Measurements from ENCODE around the gene THPO.

Gene THPO

DNA sequence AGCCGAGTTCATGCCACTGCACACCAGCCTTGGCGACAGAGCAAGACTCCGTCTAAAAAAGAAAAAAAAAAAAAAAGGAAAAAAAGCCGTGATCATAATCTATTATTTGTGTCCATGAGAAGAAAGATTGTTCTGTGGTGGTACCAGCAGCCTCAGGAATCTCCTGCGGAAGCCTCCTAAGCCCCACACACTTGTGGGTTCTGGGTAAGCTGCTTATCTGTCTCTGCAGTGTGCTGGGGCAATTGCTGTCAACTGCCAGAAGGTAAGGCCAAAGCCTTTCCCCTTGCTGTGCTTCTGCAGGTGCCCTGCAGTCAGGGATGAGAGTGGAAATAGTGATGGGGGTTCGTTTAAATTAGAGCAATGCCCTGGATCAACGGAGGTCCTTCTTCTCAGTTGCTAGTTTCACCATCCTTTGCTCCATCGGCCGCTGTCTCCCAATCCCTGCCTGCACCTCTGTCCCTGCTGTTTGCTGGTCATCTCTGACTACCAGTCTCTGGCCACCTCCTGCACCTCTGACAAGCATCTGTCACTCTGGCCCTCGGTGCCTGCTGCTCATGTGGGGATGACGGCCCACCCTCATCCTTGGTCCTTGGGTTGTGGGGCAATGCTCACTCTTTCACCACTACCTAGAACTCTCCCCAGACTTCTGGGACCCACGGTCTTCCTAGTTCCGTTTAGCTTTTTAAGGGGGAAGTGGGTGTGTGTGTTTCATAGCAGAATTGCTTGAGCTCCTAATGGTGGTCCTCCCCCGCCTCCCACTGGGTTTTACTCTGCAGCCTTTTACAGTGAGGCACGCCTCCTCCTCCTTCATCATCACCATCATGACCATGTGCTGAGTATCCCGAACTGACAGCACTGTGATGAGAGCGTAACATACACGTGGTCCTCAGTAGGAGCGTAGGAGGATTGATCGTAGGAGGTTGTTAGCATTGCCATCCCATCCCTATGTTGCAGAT lies 27.3 kb upstream of the THPO start:
- H3K36me3 ChIP-seq (ENCODE audit: insufficient read depth, low read length), result no peaks in the 10 kb centered on the region
- no peak overlapping the region for H3K27ac ChIP-seq (ENCODE audit: low read depth, low read length, poor library complexity, severe bottlenecking)
- H3K4me3 ChIP-seq (ENCODE audit: low read depth, low read length, poor library complexity, severe bottlenecking), result no peak overlapping the region
- TF ChIP-seq, protein P1, sequence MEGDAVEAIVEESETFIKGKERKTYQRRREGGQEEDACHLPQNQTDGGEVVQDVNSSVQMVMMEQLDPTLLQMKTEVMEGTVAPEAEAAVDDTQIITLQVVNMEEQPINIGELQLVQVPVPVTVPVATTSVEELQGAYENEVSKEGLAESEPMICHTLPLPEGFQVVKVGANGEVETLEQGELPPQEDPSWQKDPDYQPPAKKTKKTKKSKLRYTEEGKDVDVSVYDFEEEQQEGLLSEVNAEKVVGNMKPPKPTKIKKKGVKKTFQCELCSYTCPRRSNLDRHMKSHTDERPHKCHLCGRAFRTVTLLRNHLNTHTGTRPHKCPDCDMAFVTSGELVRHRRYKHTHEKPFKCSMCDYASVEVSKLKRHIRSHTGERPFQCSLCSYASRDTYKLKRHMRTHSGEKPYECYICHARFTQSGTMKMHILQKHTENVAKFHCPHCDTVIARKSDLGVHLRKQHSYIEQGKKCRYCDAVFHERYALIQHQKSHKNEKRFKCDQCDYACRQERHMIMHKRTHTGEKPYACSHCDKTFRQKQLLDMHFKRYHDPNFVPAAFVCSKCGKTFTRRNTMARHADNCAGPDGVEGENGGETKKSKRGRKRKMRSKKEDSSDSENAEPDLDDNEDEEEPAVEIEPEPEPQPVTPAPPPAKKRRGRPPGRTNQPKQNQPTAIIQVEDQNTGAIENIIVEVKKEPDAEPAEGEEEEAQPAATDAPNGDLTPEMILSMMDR (IDR thresholded peaks at IDR 0.05; ENCODE audit: low read length), result no peak
- TF ChIP-seq EZH2 (IDR thresholded peaks at IDR 0.05; ENCODE audit: borderline replicate concordance, low read length), result no peak
- no peak overlapping the region for H2AFZ ChIP-seq (ENCODE audit: low read length)
- no peaks in the 10 kb centered on the region; the same call in 1 of the 2 replicates for H3K27me3 ChIP-seq (ENCODE audit: insufficient read depth, low read length)
- no peak overlapping the region for H3K9ac ChIP-seq (ENCODE audit: low read length)
- H3K79me2 ChIP-seq (ENCODE audit: insufficient read depth, low read length), result no peaks in the 10 kb centered on the region
- H3K9me2 ChIP-seq (ENCODE audit: low read depth, low read length), result no peaks in the 10 kb centered on the region
- H3F3A ChIP-seq (ENCODE audit: insufficient read depth, low read length), result no peaks in the 10 kb centered on the region
- no peaks in the 10 kb centered on the region for H4K20me1 ChIP-seq (ENCODE audit: insufficient read depth, low read length)
- no peaks in the 10 kb centered on the region for H3K4me1 ChIP-seq (ENCODE audit: insufficient read depth, low read length, severe bottlenecking)
- no peak overlapping the region for H3K4me2 ChIP-seq (ENCODE audit: low read length)
- no peaks in the 10 kb centered on the region for H3K9me3 ChIP-seq (ENCODE audit: low read length)

DNA sequence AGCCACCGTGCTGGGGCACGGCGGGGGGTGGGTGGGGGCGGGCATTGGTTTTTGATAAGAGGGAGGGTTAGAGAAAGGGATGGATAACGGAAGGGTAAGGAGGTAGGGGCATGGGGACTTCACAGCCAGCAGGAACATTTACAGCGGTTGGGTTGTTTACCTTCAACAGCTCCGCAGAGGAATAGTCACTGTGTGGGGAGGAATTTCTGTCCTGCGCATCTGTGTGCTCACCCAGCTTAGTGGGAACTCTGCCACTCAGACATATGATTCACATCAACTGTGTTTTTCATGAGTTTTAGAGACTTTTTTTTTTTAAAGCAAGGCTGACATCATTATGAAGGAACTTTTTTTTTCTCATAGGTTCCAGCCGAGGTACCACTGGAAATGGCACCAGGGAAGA lies 21.4 kb upstream of the THPO start:
- Histone ChIP-seq H3K36me3 (ENCODE audit: insufficient read depth, low read length) (no peaks in the 10 kb centered on the region), H3K4me1 (ENCODE audit: insufficient read depth, low read length, severe bottlenecking) (no peaks in the 10 kb centered on the region), H3K9me2 (ENCODE audit: low read depth, low read length) (no peaks in the 10 kb centered on the region), H3K27ac (ENCODE audit: low read depth, low read length, poor library complexity, severe bottlenecking) (no peak overlapping the region), H3K4me3 (ENCODE audit: low read depth, low read length, poor library complexity, severe bottlenecking) (no peak overlapping the region), H3K9ac (ENCODE audit: low read length) (no peak overlapping the region), H2AFZ (ENCODE audit: low read length) (no peak overlapping the region), H3K27me3 (ENCODE audit: insufficient read depth, low read length) (no peaks in the 10 kb centered on the region), H3K4me2 (ENCODE audit: low read length) (no peak overlapping the region), H3F3A (ENCODE audit: insufficient read depth, low read length) (no peaks in the 10 kb centered on the region), H3K9me3 (ENCODE audit: low read length) (no peaks in the 10 kb centered on the region), H4K20me1 (ENCODE audit: insufficient read depth, low read length) (no peaks in the 10 kb centered on the region), H3K79me2 (ENCODE audit: insufficient read depth, low read length) (no peaks in the 10 kb centered on the region)
- TF ChIP-seq EZH2 (IDR thresholded peaks at IDR 0.05; ENCODE audit: borderline replicate concordance, low read length), result no peak
- TF ChIP-seq, protein P1 (IDR thresholded peaks at IDR 0.05; ENCODE audit: low read length), result no peak

DNA sequence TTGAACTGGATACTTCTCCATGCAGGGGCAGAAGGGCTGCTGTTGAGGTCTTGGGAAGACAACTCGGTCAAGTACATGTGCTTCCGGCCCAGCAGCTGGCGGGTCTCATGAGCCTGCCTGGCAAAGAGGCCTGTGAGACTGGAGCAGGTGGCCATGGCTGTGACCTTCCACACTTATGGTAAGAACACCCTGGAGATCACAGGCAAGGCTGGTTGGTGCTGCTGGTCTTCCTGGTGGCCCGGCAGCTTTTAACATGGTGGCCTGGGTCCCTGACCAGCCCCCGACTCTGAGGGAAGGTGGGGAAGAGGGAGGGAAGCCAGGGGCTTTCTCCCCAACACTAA lies 17.3 kb upstream of the THPO start:
- TF ChIP-seq, protein P1 (IDR thresholded peaks at IDR 0.05; ENCODE audit: low read length), result no peak
- Histone ChIP-seq H3K4me2 (ENCODE audit: low read length) (no peak overlapping the region), H3K36me3 (ENCODE audit: insufficient read depth, low read length) (no peaks in the 10 kb centered on the region), H3K9me2 (ENCODE audit: low read depth, low read length) (no peaks in the 10 kb centered on the region), H3K9ac (ENCODE audit: low read length) (no peak overlapping the region), H4K20me1 (ENCODE audit: insufficient read depth, low read length) (no peaks in the 10 kb centered on the region), H3K9me3 (ENCODE audit: low read length) (no peaks in the 10 kb centered on the region), H3K4me3 (ENCODE audit: low read depth, low read length, poor library complexity, severe bottlenecking) (no peak overlapping the region), H3F3A (ENCODE audit: insufficient read depth, low read length) (no peaks in the 10 kb centered on the region), H3K27ac (ENCODE audit: low read depth, low read length, poor library complexity, severe bottlenecking) (no peak overlapping the region), H3K79me2 (ENCODE audit: insufficient read depth, low read length) (no peaks in the 10 kb centered on the region), H3K27me3 (ENCODE audit: insufficient read depth, low read length) (no peaks in the 10 kb centered on the region), H2AFZ (ENCODE audit: low read length) (no peak overlapping the region), H3K4me1 (ENCODE audit: insufficient read depth, low read length, severe bottlenecking) (no peaks in the 10 kb centered on the region)
